HepG2 (cell line): ENCODE data around the gene CLEC3B. TPM values are rescaled to one million over a fixed set of nuclear protein-coding genes. Genes with fewer than 3 reads are reported as not detected.

Experiments
- ATAC-seq: fragments of 200-7000 bp; cut with Tn5 transposase; 3 replicates; pipeline ENCODE4 v1.9.1; 2020; ENCODE audit warnings: mild to moderate bottlenecking, moderate library complexity
- BruUV-seq: library from RNA; stranded (reverse); fragments of 400-500 nt; replicated peaks from 2 replicates; lab custom pipeline; 2021; lab: Mats Ljungman, UMichigan
- CTCF ChIA-PET: fragments of 300-600 bp; formaldehyde crosslinking; extraction: SDS; loops from one replicate; lab custom pipeline; 2021; ENCODE audit warnings: low total read pairs, inconsistent platforms, low intra/inter-chr PET ratio; lab: Yijun Ruan, JAX
- POLR2A ChIA-PET: fragments of 350-600 bp; sonication (Branson Sonifier 250); formaldehyde crosslinking; loops from one replicate; lab custom pipeline; 2020; ENCODE audit warnings: antibody characterized with exemption, inconsistent platforms; lab: Yijun Ruan, JAX
- DNase-seq: peaks from one replicate; pipeline ENCODE4 v3.0.0-alpha.2; 2015; ENCODE audit warnings: low spot score
- FAIRE-seq: peaks from 3 replicates; lab custom pipeline; 2011; peaks lifted over from hg19 to GRCh38; lab: Jason Lieb, UNC
- H2AFZ ChIP-seq: one replicate; pipeline ENCODE4 v1.6.1; 2011; ENCODE audit warnings: low read length, inconsistent platforms
- H3K27ac ChIP-seq: fragments of 300-600 bp; 3 replicates; pipeline ENCODE4 v1.8.0; 2011; ENCODE audit warnings: mixed run types, mild to moderate bottlenecking, mixed read lengths, low read length, inconsistent platforms; ENCODE audit not compliant: insufficient read depth; ENCODE audit errors: extremely low read length
- H3K27me3 ChIP-seq, 2 experiments: fragments of 200-600 bp in 1 of 2; 2 replicates in 1 of 2; 3 replicates in 1 of 2; pipeline versions ENCODE4 v1.6.0 to v1.8.0; 2011; ENCODE audit warnings: low read length in 2 of 2, mild to moderate bottlenecking in 2 of 2, moderate library complexity in 2 of 2, inconsistent platforms in 1 of 2; ENCODE audit not compliant: insufficient read depth in 2 of 2, control insufficient read depth in 1 of 2
- H3K36me3 ChIP-seq, 2 experiments: fragments of 200-600 bp in 1 of 2; replicated peaks in 1 of 2; 2 replicates in 1 of 2; 3 replicates in 1 of 2; pipeline versions ENCODE4 v1.5.1 to v1.8.0; 2011; ENCODE audit warnings: low read length in 2 of 2, inconsistent platforms in 1 of 2; ENCODE audit not compliant: insufficient read depth in 2 of 2, control insufficient read depth in 1 of 2
- H3K4me1 ChIP-seq: 2 replicates; pipeline ENCODE4 v1.5.1; 2012; ENCODE audit warnings: low read length, inconsistent platforms; ENCODE audit not compliant: insufficient read depth
- H3K4me2 ChIP-seq: 2 replicates; pipeline ENCODE4 v1.6.0; 2011; ENCODE audit warnings: low read depth, low read length, inconsistent platforms
- H3K4me3 ChIP-seq, 3 experiments: fragments of 200-600 bp in 1 of 3; sonication (generic), shearing (Covaris generic) in 1 of 3; replicated peaks in 1 of 3; 2 replicates each; pipeline ENCODE4 v1.5.1; 2011 to 2016; ENCODE audit warnings: low read length in 3 of 3, inconsistent platforms in 2 of 3, low read depth in 2 of 3, mild to moderate bottlenecking in 2 of 3, control low read depth in 1 of 3, mixed read lengths in 1 of 3; ENCODE audit not compliant: insufficient read depth in 1 of 3
- H3K79me2 ChIP-seq: one replicate; pipeline ENCODE4 v1.6.1; 2011; ENCODE audit warnings: low read length, inconsistent platforms; ENCODE audit not compliant: insufficient read depth
- H3K9ac ChIP-seq: 2 replicates; pipeline ENCODE4 v1.6.0; 2011; ENCODE audit warnings: mild to moderate bottlenecking, low read depth, low read length, inconsistent platforms; ENCODE audit not compliant: insufficient read depth
- H3K9me3 ChIP-seq: 2 replicates; pipeline ENCODE4 v1.5.1; 2012; ENCODE audit warnings: mild to moderate bottlenecking, low read length
- H4K20me1 ChIP-seq: 2 replicates; pipeline ENCODE4 v1.6.0; 2011; ENCODE audit warnings: inconsistent platforms, mild to moderate bottlenecking, low read length, moderate library complexity; ENCODE audit not compliant: insufficient read depth
- CREB1 ChIP-seq, 2 experiments: fragments of 450-650 bp in 1 of 2; IDR thresholded peaks; 2 replicates each; pipeline ENCODE4 v1.6.1; 2016 to 2017; ENCODE audit warnings: control low read depth in 1 of 2, mild to moderate bottlenecking in 1 of 2, missing compliant biosample characterization in 1 of 2, missing genetic modification characterization in 1 of 2
- MNT ChIP-seq: fragments of 450-650 bp; IDR thresholded peaks from 2 replicates; pipeline ENCODE4 v1.6.1; 2016
- SOX5 ChIP-seq: IDR thresholded peaks from 2 replicates; pipeline ENCODE4 v1.6.1; 2016; ENCODE audit warnings: borderline replicate concordance
- SP2 ChIP-seq: sonication (generic); formaldehyde crosslinking; IDR thresholded peaks from 2 replicates; pipeline ENCODE4 v1.5.1; 2020; ENCODE audit warnings: mild to moderate bottlenecking, missing genetic modification reagents
- TBL1XR1 ChIP-seq: fragments of 150-350 bp; IDR thresholded peaks from 2 replicates; pipeline ENCODE4 v1.6.1; 2014; ENCODE audit warnings: borderline replicate concordance, low read length; ENCODE audit not compliant: partially characterized antibody
- ZBTB3 ChIP-seq: sonication (generic); formaldehyde crosslinking; IDR thresholded peaks from 2 replicates; pipeline ENCODE4 v1.4.0; 2020; ENCODE audit warnings: low read depth, mild to moderate bottlenecking, moderate library complexity, missing genetic modification reagents, borderline replicate concordance
- ZFYVE20 ChIP-seq: sonication (generic); formaldehyde crosslinking; IDR thresholded peaks from 2 replicates; pipeline ENCODE4 v1.8.0; 2023; ENCODE audit warnings: low read depth, mild to moderate bottlenecking, moderate library complexity, missing genetic modification reagents, borderline replicate concordance
- ZNF382 ChIP-seq: sonication (generic); formaldehyde crosslinking; IDR thresholded peaks from 2 replicates; pipeline ENCODE4 v1.5.0; 2020; ENCODE audit warnings: missing genetic modification reagents, mild to moderate bottlenecking, borderline replicate concordance
- WGBS: methylation state at CpG from one replicate; pipeline ENCODE4 v1.1.6; 2017; ENCODE audit warnings: low lambda C conversion rate; 5-methylcytosine and 5-hydroxymethylcytosine counted together
- in situ Hi-C: cut with HindIII; loops from 2 replicates; pipeline ENCODE4 v1.10.0; 2017; ENCODE audit warnings: low pct_unique_long_range_greater_than_20kb; ENCODE audit not compliant: extremely low pct_ligation_motif_present
- intact Hi-C: fragments of 100-400 bp; cut with micrococcal nuclease; formaldehyde crosslinking; loops from one replicate; pipeline ENCODE4 v1.10.0; 2022; ENCODE audit not compliant: unreplicated experiment
- polyA plus RNA-seq, 8 experiments: library from polyadenylated mRNA; depleted of rRNA in 3 of 8; stranded (reverse) in 7 of 8; unstranded in 1 of 8; fragments of >200 nt; fragmentation: Illumina TruSeq in 4 of 8; extraction: Trizol in 4 of 8; gene quantifications; 2 replicates each; pipeline versions ENCODE4 v1.2.1 to v1.2.3, GENCODE V29; 2011 to 2016; ENCODE audit warnings: low read depth in 4 of 8, missing spikeins in 1 of 8, mixed read lengths in 1 of 8; ENCODE audit not compliant: insufficient read depth in 1 of 8
- total RNA-seq, 5 experiments: library from RNA; depleted of rRNA; stranded (reverse); fragments of >200 nt; fragmentation: Illumina TruSeq; extraction: Trizol; gene quantifications; 2 replicates each; pipeline ENCODE4 v1.2.3, GENCODE V29; 2016; ENCODE audit warnings: low read depth in 1 of 5

The CLEC3B gene
- total and polyA plus RNA-seq, 2 of the 13 experiments (the other 11 are each of a cell fraction or from before 2014, with no cell fraction given): 0.07 TPM; not detected in 1

DNA sequence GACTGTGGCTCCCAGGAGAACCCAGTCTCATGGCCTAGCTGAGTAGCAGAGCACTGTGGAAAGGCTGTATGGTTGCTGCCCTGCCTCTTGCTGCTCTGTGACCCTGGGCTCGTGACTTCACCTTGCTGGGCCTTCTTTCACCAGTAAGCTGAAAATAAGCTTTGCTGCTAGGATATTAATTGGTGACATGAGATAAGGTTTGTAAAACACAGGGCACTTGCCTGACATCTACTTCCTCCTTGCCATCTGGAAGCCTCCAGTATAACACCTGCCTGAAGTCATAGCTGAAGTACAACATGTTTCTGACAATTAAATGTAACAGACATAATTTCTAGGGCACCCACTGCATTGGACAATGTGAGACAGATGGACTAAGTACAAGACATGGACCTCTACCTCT is 53.6 kb downstream of the CLEC3B start (continued):
- TF ChIP-seq ZBTB3 (CRISPR knock-in tag) (no peak), ZNF382 (no peak), ZFYVE20 (CRISPR knock-in tag) (no peak), SP2 (no peak), SOX5 (CRISPR knock-in tag) (no peak), CREB1 (IDR thresholded peaks at IDR 0.05) (no peak), CREB1 (CRISPR knock-in tag; IDR thresholded peaks at IDR 0.05) (no peak)

DNA sequence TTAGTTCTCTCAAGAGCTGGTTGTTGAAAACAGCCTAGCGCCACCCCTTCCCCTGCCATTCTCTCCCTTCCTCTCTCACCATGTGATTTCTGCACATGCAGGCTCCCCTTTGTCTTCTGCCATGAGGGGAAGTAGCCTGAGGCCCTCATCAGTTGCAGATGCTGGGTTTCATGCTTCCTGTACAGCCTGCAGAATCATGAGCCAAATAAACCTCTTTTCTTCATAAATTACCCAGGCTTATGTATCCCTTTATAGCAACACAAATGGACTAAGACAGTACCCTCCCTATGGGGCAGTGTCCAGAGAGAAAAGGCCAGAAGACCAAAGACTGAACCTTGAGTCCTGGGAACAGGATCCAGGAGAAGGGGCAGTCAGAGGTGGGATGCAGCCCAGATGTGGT is 54.7 kb downstream of the CLEC3B start:
- WGBS: 0% methylated on average over 1 of the region's 1 CpG
- no TSS peak for BruUV-seq
- no peak overlapping the region for H2AFZ ChIP-seq
- TF ChIP-seq TBL1XR1: no peak
- TF ChIP-seq MNT: peak; percentile 33; the same call in 1 of the 2 replicates
- FAIRE-seq: no peak
- POLR2A ChIA-PET: no interaction called here
- no peak for ATAC-seq
- no peaks in the 10 kb centered on the region for H3K36me3 ChIP-seq
- H3K9me3 ChIP-seq: no peaks in the 10 kb centered on the region
- no peaks in the 10 kb centered on the region; a peak in 1 of 5 replicates for H3K27me3 ChIP-seq
- in situ Hi-C loops: no loop called here
- no peak overlapping the region for H3K9ac ChIP-seq
- no peak overlapping the region for H3K27ac ChIP-seq
- no peaks in the 10 kb centered on the region for H4K20me1 ChIP-seq
- DNase-seq: no peak
- H3K4me1 ChIP-seq: peaks cover 8% of the 10 kb centered on the region
- H3K79me2 ChIP-seq: no peaks in the 10 kb centered on the region
- CTCF ChIA-PET: no interaction called here
- intact Hi-C loops: no loop called here
- no peak overlapping the region for H3K4me3 ChIP-seq
- no peak overlapping the region for H3K4me2 ChIP-seq
